K562 (cell line): ENCODE measurements around the gene RASGEF1C. TPM values are rescaled to one million over a fixed set of nuclear protein-coding genes. Genes with fewer than 3 reads are reported as not detected.

Source experiments
- ETV1 ChIP-seq: fragments of 450-650 bp; conservative IDR thresholded peaks from 2 replicates; pipeline ENCODE4 v1.6.1; 2016; ENCODE audit warnings: missing genetic modification characterization, control low read depth, low read depth, missing compliant biosample characterization
- HNRNPLL ChIP-seq: fragments of 200-400 bp; formaldehyde crosslinking; IDR thresholded peaks from 2 replicates; pipeline ENCODE4 v1.6.1; 2017; ENCODE audit warnings: low read length, low read depth, mild to moderate bottlenecking; ENCODE audit not compliant: poor library complexity, severe bottlenecking
- SNAPC5 ChIP-seq: fragments of 250-450 bp; sonication (Bioruptor Pico); IDR thresholded peaks from 2 replicates; pipeline ENCODE4 v1.8.0; 2021; ENCODE audit warnings: moderate library complexity, mild to moderate bottlenecking, inconsistent platforms
- ZNF253 ChIP-seq: fragments of 250-450 bp; sonication (Bioruptor Pico); conservative IDR thresholded peaks from 2 replicates; pipeline ENCODE4 v1.6.1; 2021; ENCODE audit warnings: mild to moderate bottlenecking
- ZNF318 ChIP-seq, 2 experiments: fragments of 450-650 bp; IDR thresholded peaks; 2 replicates each; pipeline ENCODE4 v1.6.1; 2016; ENCODE audit warnings: mild to moderate bottlenecking in 2 of 2, borderline replicate concordance in 1 of 2, low read depth in 1 of 2, moderate library complexity in 1 of 2
- polyA plus RNA-seq, 8 experiments: library from polyadenylated mRNA; depleted of rRNA in 4 of 8; stranded (reverse) in 5 of 8; unstranded in 3 of 8; fragments of >200 nt; fragmentation: Nextera tagmentation in 2 of 8; fragmentation: Illumina TruSeq in 1 of 8; extraction: Ambion mirVana in 2 of 8; extraction: Trizol in 1 of 8; gene quantifications; 2 replicates each; pipeline versions ENCODE4 v1.2.1 to v1.2.3, GENCODE V29; 2011 to 2014; ENCODE audit warnings: inconsistent platforms in 1 of 8, missing spikeins in 1 of 8
- total RNA-seq, 7 experiments: library from RNA; depleted of rRNA in 6 of 7; stranded (reverse); fragments of >200 nt in 6 of 7; fragmentation: Illumina TruSeq in 2 of 7; extraction: Trizol in 2 of 7; gene quantifications; 2 replicates each; pipeline versions ENCODE4 v1.2.1 to v1.2.3, GENCODE V29; 2011 to 2021; ENCODE audit warnings: low replicate concordance in 1 of 7
- TF ChIP-seq, protein P1 (sequence below): fragments of 450-650 bp; IDR thresholded peaks from 2 replicates; pipeline ENCODE4 v1.6.1; 2016; ENCODE audit warnings: mild to moderate bottlenecking, moderate library complexity

RASGEF1C gene
- total and polyA plus RNA-seq, 9 of the 15 experiments (the other 6 are each of a cell fraction or from before 2014, with no cell fraction given): 0.04 to 1.1 (median 0.21) TPM; not detected in 4

- TF ChIP-seq, protein P1, sequence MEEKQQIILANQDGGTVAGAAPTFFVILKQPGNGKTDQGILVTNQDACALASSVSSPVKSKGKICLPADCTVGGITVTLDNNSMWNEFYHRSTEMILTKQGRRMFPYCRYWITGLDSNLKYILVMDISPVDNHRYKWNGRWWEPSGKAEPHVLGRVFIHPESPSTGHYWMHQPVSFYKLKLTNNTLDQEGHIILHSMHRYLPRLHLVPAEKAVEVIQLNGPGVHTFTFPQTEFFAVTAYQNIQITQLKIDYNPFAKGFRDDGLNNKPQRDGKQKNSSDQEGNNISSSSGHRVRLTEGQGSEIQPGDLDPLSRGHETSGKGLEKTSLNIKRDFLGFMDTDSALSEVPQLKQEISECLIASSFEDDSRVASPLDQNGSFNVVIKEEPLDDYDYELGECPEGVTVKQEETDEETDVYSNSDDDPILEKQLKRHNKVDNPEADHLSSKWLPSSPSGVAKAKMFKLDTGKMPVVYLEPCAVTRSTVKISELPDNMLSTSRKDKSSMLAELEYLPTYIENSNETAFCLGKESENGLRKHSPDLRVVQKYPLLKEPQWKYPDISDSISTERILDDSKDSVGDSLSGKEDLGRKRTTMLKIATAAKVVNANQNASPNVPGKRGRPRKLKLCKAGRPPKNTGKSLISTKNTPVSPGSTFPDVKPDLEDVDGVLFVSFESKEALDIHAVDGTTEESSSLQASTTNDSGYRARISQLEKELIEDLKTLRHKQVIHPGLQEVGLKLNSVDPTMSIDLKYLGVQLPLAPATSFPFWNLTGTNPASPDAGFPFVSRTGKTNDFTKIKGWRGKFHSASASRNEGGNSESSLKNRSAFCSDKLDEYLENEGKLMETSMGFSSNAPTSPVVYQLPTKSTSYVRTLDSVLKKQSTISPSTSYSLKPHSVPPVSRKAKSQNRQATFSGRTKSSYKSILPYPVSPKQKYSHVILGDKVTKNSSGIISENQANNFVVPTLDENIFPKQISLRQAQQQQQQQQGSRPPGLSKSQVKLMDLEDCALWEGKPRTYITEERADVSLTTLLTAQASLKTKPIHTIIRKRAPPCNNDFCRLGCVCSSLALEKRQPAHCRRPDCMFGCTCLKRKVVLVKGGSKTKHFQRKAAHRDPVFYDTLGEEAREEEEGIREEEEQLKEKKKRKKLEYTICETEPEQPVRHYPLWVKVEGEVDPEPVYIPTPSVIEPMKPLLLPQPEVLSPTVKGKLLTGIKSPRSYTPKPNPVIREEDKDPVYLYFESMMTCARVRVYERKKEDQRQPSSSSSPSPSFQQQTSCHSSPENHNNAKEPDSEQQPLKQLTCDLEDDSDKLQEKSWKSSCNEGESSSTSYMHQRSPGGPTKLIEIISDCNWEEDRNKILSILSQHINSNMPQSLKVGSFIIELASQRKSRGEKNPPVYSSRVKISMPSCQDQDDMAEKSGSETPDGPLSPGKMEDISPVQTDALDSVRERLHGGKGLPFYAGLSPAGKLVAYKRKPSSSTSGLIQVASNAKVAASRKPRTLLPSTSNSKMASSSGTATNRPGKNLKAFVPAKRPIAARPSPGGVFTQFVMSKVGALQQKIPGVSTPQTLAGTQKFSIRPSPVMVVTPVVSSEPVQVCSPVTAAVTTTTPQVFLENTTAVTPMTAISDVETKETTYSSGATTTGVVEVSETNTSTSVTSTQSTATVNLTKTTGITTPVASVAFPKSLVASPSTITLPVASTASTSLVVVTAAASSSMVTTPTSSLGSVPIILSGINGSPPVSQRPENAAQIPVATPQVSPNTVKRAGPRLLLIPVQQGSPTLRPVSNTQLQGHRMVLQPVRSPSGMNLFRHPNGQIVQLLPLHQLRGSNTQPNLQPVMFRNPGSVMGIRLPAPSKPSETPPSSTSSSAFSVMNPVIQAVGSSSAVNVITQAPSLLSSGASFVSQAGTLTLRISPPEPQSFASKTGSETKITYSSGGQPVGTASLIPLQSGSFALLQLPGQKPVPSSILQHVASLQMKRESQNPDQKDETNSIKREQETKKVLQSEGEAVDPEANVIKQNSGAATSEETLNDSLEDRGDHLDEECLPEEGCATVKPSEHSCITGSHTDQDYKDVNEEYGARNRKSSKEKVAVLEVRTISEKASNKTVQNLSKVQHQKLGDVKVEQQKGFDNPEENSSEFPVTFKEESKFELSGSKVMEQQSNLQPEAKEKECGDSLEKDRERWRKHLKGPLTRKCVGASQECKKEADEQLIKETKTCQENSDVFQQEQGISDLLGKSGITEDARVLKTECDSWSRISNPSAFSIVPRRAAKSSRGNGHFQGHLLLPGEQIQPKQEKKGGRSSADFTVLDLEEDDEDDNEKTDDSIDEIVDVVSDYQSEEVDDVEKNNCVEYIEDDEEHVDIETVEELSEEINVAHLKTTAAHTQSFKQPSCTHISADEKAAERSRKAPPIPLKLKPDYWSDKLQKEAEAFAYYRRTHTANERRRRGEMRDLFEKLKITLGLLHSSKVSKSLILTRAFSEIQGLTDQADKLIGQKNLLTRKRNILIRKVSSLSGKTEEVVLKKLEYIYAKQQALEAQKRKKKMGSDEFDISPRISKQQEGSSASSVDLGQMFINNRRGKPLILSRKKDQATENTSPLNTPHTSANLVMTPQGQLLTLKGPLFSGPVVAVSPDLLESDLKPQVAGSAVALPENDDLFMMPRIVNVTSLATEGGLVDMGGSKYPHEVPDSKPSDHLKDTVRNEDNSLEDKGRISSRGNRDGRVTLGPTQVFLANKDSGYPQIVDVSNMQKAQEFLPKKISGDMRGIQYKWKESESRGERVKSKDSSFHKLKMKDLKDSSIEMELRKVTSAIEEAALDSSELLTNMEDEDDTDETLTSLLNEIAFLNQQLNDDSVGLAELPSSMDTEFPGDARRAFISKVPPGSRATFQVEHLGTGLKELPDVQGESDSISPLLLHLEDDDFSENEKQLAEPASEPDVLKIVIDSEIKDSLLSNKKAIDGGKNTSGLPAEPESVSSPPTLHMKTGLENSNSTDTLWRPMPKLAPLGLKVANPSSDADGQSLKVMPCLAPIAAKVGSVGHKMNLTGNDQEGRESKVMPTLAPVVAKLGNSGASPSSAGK: peak; percentile 74
- TF ChIP-seq ETV1 (no peak), ZNF318 (IDR thresholded peaks at IDR 0.05; ENCODE audit: borderline replicate concordance in 1 of 2, low read depth in 1 of 2) (no peak), HNRNPLL (peak; percentile 75), ZNF253 (CRISPR knock-in tag) (no peak), SNAPC5 (no peak)
These were observed 138.1 kb downstream of the RASGEF1C start (continued) for GRCh38 chr5:180070756-180071530.
